Panc1 (cell line): ENCODE results near the gene AGTPBP1. TPM values are rescaled to one million over a fixed set of nuclear protein-coding genes. Genes with fewer than 3 reads are reported as not detected.

Source experiments
- ATAC-seq: fragments of 200-7000 bp; cut with Tn5 transposase; 2 replicates; pipeline ENCODE4 v1.9.1; 2020; ENCODE audit warnings: mild to moderate bottlenecking, moderate library complexity
- BruUV-seq: library from RNA; stranded (reverse); fragments of 400-500 nt; replicated peaks from 2 replicates; lab custom pipeline; 2021; lab: Mats Ljungman, UMichigan
- CTCF ChIA-PET: fragments of 300-600 bp; sonication (Branson Sonifier 250); formaldehyde crosslinking; loops from one replicate; lab custom pipeline; 2022; ENCODE audit warnings: antibody characterized with exemption; lab: Charles Lee
- POLR2A ChIA-PET: fragments of 300-600 bp; sonication (Branson Sonifier 250); formaldehyde crosslinking; loops from one replicate; lab custom pipeline; 2022; ENCODE audit warnings: antibody characterized with exemption; lab: Charles Lee
- DNase-seq: peaks from one replicate; pipeline ENCODE4 v3.0.0-alpha.2; 2010; ENCODE audit warnings: low read depth, low spot score
- H3K27ac ChIP-seq: 2 replicates; pipeline ENCODE4 v1.5.1; 2011; ENCODE audit warnings: mild to moderate bottlenecking, low read length, inconsistent platforms
- H3K27me3 ChIP-seq: fragments of 200-500 bp; sonication (Bioruptor generic); 2 replicates; pipeline ENCODE4 v1.6.0; 2014; ENCODE audit warnings: low read length, inconsistent platforms; ENCODE audit not compliant: control insufficient read depth, insufficient read depth
- H3K36me3 ChIP-seq: fragments of 200-500 bp; sonication (Bioruptor generic); 2 replicates; pipeline ENCODE4 v1.5.1; 2014; ENCODE audit warnings: inconsistent platforms, mild to moderate bottlenecking, low read length, moderate library complexity; ENCODE audit not compliant: control insufficient read depth, insufficient read depth
- H3K4me1 ChIP-seq: 2 replicates; pipeline ENCODE4 v1.5.1; 2011; ENCODE audit warnings: inconsistent platforms, mild to moderate bottlenecking, low read length, moderate library complexity; ENCODE audit not compliant: control insufficient read depth, insufficient read depth
- H3K4me3 ChIP-seq, 2 experiments: 2 replicates each; pipeline ENCODE4 v1.5.1; 2011 to 2012; ENCODE audit warnings: low read depth in 2 of 2, low read length in 2 of 2, mild to moderate bottlenecking in 2 of 2, inconsistent platforms in 1 of 2, moderate library complexity in 1 of 2
- H3K9me3 ChIP-seq: fragments of 200-500 bp; sonication (Bioruptor generic); 2 replicates; pipeline ENCODE4 v1.5.1; 2014; ENCODE audit warnings: low read depth, mild to moderate bottlenecking, inconsistent platforms, low read length, moderate library complexity; ENCODE audit not compliant: control insufficient read depth, insufficient read depth
- POLR2AphosphoS5 ChIP-seq: IDR thresholded peaks from 2 replicates; pipeline ENCODE4 v1.6.1; 2012; ENCODE audit warnings: mild to moderate bottlenecking, low read depth, low read length, moderate library complexity
- SIN3A ChIP-seq: IDR thresholded peaks from 2 replicates; pipeline ENCODE4 v1.6.1; 2012; ENCODE audit warnings: low read depth, mild to moderate bottlenecking, low read length, moderate library complexity, borderline replicate concordance; ENCODE audit not compliant: insufficient read depth
- TCF7L2 ChIP-seq: IDR thresholded peaks from 2 replicates; pipeline ENCODE4 v1.6.1; 2011; ENCODE audit warnings: mild to moderate bottlenecking, low read depth, low read length, inconsistent platforms
- in situ Hi-C: cut with HindIII; loops from 2 replicates; pipeline ENCODE4 v1.10.0; 2016; ENCODE audit warnings: low sequenced_read_pairs, low pct_unique_long_range_greater_than_20kb
- intact Hi-C: fragments of 100-400 bp; cut with micrococcal nuclease; formaldehyde crosslinking; loops from one replicate; pipeline ENCODE4 v1.10.0; 2022; ENCODE audit not compliant: unreplicated experiment
- total RNA-seq: library from RNA; stranded (reverse); gene quantifications from one replicate; pipeline ENCODE4 v1.2.1, GENCODE V29; 2021; ENCODE audit not compliant: unreplicated experiment
- TF ChIP-seq, protein P1 (sequence below): fragments of 450-650 bp; IDR thresholded peaks from 2 replicates; pipeline ENCODE4 v1.5.1; 2017; ENCODE audit warnings: mild to moderate bottlenecking
- TF ChIP-seq, protein P2 (sequence below), 2 experiments: IDR thresholded peaks; 2 replicates each; pipeline ENCODE4 v1.6.1; 2011 to 2012; ENCODE audit warnings: low read depth in 2 of 2, control low read depth in 1 of 2, low read length in 1 of 2, mild to moderate bottlenecking in 1 of 2, moderate library complexity in 1 of 2; ENCODE audit not compliant: insufficient read depth in 1 of 2

AGTPBP1 gene
- total RNA-seq, 1 experiment from 2014 or later = 11.6 TPM

DNA sequence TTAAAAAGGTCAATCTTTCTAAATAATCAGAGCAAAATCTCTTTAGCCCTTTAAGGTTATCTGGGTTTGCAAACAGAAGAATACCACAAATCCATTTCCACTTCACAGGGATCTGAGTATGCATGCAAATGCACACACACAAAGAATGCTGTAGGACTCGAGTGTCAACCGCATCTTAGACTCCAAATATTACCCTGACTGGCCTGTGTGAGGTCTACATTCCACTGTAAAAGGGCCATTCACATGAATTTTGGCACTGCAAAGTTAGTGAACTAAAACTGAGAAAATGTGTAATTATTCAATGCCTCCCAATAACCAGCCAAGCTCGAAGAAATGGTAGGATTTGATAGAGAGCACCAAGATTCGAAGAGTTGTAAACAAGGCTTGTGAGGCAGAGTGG lies 199.9 kb downstream of the AGTPBP1 start:
- DNase-seq (no peak), ATAC-seq (no peak)
- H3K27ac ChIP-seq = no peak overlapping the region
- TF ChIP-seq SIN3A = no peak
- TF ChIP-seq, protein P1, sequence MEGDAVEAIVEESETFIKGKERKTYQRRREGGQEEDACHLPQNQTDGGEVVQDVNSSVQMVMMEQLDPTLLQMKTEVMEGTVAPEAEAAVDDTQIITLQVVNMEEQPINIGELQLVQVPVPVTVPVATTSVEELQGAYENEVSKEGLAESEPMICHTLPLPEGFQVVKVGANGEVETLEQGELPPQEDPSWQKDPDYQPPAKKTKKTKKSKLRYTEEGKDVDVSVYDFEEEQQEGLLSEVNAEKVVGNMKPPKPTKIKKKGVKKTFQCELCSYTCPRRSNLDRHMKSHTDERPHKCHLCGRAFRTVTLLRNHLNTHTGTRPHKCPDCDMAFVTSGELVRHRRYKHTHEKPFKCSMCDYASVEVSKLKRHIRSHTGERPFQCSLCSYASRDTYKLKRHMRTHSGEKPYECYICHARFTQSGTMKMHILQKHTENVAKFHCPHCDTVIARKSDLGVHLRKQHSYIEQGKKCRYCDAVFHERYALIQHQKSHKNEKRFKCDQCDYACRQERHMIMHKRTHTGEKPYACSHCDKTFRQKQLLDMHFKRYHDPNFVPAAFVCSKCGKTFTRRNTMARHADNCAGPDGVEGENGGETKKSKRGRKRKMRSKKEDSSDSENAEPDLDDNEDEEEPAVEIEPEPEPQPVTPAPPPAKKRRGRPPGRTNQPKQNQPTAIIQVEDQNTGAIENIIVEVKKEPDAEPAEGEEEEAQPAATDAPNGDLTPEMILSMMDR = no peak
- TF ChIP-seq, protein P2, sequence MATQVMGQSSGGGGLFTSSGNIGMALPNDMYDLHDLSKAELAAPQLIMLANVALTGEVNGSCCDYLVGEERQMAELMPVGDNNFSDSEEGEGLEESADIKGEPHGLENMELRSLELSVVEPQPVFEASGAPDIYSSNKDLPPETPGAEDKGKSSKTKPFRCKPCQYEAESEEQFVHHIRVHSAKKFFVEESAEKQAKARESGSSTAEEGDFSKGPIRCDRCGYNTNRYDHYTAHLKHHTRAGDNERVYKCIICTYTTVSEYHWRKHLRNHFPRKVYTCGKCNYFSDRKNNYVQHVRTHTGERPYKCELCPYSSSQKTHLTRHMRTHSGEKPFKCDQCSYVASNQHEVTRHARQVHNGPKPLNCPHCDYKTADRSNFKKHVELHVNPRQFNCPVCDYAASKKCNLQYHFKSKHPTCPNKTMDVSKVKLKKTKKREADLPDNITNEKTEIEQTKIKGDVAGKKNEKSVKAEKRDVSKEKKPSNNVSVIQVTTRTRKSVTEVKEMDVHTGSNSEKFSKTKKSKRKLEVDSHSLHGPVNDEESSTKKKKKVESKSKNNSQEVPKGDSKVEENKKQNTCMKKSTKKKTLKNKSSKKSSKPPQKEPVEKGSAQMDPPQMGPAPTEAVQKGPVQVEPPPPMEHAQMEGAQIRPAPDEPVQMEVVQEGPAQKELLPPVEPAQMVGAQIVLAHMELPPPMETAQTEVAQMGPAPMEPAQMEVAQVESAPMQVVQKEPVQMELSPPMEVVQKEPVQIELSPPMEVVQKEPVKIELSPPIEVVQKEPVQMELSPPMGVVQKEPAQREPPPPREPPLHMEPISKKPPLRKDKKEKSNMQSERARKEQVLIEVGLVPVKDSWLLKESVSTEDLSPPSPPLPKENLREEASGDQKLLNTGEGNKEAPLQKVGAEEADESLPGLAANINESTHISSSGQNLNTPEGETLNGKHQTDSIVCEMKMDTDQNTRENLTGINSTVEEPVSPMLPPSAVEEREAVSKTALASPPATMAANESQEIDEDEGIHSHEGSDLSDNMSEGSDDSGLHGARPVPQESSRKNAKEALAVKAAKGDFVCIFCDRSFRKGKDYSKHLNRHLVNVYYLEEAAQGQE (IDR thresholded peaks at IDR 0.05; ENCODE audit: insufficient read depth in 1 of 2, low read depth in 2 of 2, low read length in 1 of 2) = no peak
- in situ Hi-C loops = no loop called here
- no peaks in the 10 kb centered on the region for H3K4me1 ChIP-seq
- CTCF ChIA-PET = no interaction called here
- H3K9me3 ChIP-seq = no peaks in the 10 kb centered on the region
- POLR2A ChIA-PET = no interaction called here
- H3K27me3 ChIP-seq = no peaks in the 10 kb centered on the region
- no peak overlapping the region for H3K4me3 ChIP-seq
- no TSS peak for BruUV-seq
- intact Hi-C loops = no loop called here
- no peaks in the 10 kb centered on the region for H3K36me3 ChIP-seq

DNA sequence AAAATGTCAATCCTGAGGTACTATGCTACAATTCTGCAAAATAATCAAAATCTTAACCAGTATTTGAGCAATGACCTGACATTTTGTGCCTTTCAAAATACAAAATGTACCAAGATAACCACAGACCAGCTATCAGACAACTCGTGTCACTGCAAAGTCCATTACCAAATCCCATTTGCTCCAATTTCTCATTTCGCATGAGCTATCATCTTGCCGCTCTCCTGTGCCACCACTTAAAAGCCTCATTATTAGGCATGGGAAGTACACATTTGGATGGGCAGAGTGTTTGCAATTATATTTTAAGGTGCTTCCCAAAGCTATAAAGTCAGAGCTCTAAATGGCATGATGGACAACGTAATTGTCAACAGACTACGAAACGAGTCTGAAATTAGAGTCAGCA lies 205.2 kb downstream of the AGTPBP1 start:
- Histone ChIP-seq H3K27me3 (no peaks in the 10 kb centered on the region), H3K9me3 (no peaks in the 10 kb centered on the region), H3K4me3 (no peak overlapping the region), H3K36me3 (no peaks in the 10 kb centered on the region), H3K27ac (no peak overlapping the region), H3K4me1 (no peaks in the 10 kb centered on the region)
- no peak for ATAC-seq
- DNase-seq = no peak
- TF ChIP-seq TCF7L2 = no peak
- no peak for TF ChIP-seq POLR2AphosphoS5
- TF ChIP-seq, protein P2 (IDR thresholded peaks at IDR 0.05; ENCODE audit: insufficient read depth in 1 of 2, low read depth in 2 of 2, low read length in 1 of 2) = no peak
- TF ChIP-seq, protein P1 = no peak
- intact Hi-C loops = no loop called here
- POLR2A ChIA-PET = no interaction called here
- CTCF ChIA-PET = no interaction called here
- in situ Hi-C loops = no loop called here
- no TSS peak for BruUV-seq
